Embryonic facial prominence (tissue), 1 donor: ENCODE measurements around the gene MN1.
A peak's percentile ranks its signal among the peaks of the same experiment; 100 is the strongest.
"Not testable (repeated sequence)": the region's sequence is repeated elsewhere in the genome, so short reads cannot be mapped to it uniquely, and the experiment has no call there.

ENCODE experiments used
- DNase-seq: peaks from one replicate; pipeline ENCODE4 v3.0.0-alpha.2; 2016; ENCODE audit errors: extremely low spot score

The MN1 gene

GRCh38 chr22:27761665-27762064, 39.9 kb downstream of the MN1 start:
- no peak for DNase-seq

- DNase-seq: no peak
Measured at GRCh38 chr22:27761000-27761399, 40.6 kb downstream of the MN1 start.

GRCh38 chr22:27760474-27760873, 41.1 kb downstream of the MN1 start:
- DNase-seq: no peak

GRCh38 chr22:27757928-27758525, 43.5 kb downstream of the MN1 start:
- no peak for DNase-seq

GRCh38 chr22:27756212-27756660, 45.3 kb downstream of the MN1 start:
- no peak for DNase-seq

GRCh38 chr22:27755521-27756211, 45.9 kb downstream of the MN1 start:
- no peak for DNase-seq

- no peak for DNase-seq
Measured at GRCh38 chr22:27754888-27755480, 46.6 kb downstream of the MN1 start.

- no peak for DNase-seq
Measured at GRCh38 chr22:27754247-27754887, 47.2 kb downstream of the MN1 start.

- no peak for DNase-seq
Measured at GRCh38 chr22:27752771-27753170, 48.8 kb downstream of the MN1 start.

- no peak for DNase-seq
Measured at GRCh38 chr22:27752141-27752540, 49.4 kb downstream of the MN1 start.

GRCh38 chr22:27751277-27752070, 50.1 kb downstream of the MN1 start:
- DNase-seq: no peak

GRCh38 chr22:27750584-27751265, 50.8 kb downstream of the MN1 start:
- no peak for DNase-seq

GRCh38 chr22:27749597-27750225, 51.8 kb downstream of the MN1 start:
- no peak for DNase-seq

GRCh38 chr22:27748751-27749191, 52.8 kb downstream of the MN1 start:
- DNase-seq: peak; percentile 39

- DNase-seq: peak; percentile 60
Measured at GRCh38 chr22:27748349-27748748, 53.2 kb downstream of the MN1 start.

GRCh38 chr22:27747396-27748221, 53.9 kb downstream of the MN1 start:
- no peak for DNase-seq

- DNase-seq: no peak
Measured at GRCh38 chr22:27746918-27747317, 54.6 kb downstream of the MN1 start.

- no peak for DNase-seq
Measured at GRCh38 chr22:27745809-27746208, 55.7 kb downstream of the MN1 start.

- no peak for DNase-seq
Measured at GRCh38 chr22:27745154-27745553, 56.4 kb downstream of the MN1 start.

- DNase-seq: not testable (repeated sequence)
Measured at GRCh38 chr22:27744078-27744477, 57.5 kb downstream of the MN1 start.
